ENCODE measurements around the gene GGN. TPM values are rescaled to one million over a fixed set of nuclear protein-coding genes. Genes with fewer than 3 reads are reported as not detected.

Gene GGN
- total and polyA plus RNA-seq, 2 of the 13 experiments (the other 11 are each of a cell fraction or from before 2014, with no cell fraction given): not detected

DNA sequence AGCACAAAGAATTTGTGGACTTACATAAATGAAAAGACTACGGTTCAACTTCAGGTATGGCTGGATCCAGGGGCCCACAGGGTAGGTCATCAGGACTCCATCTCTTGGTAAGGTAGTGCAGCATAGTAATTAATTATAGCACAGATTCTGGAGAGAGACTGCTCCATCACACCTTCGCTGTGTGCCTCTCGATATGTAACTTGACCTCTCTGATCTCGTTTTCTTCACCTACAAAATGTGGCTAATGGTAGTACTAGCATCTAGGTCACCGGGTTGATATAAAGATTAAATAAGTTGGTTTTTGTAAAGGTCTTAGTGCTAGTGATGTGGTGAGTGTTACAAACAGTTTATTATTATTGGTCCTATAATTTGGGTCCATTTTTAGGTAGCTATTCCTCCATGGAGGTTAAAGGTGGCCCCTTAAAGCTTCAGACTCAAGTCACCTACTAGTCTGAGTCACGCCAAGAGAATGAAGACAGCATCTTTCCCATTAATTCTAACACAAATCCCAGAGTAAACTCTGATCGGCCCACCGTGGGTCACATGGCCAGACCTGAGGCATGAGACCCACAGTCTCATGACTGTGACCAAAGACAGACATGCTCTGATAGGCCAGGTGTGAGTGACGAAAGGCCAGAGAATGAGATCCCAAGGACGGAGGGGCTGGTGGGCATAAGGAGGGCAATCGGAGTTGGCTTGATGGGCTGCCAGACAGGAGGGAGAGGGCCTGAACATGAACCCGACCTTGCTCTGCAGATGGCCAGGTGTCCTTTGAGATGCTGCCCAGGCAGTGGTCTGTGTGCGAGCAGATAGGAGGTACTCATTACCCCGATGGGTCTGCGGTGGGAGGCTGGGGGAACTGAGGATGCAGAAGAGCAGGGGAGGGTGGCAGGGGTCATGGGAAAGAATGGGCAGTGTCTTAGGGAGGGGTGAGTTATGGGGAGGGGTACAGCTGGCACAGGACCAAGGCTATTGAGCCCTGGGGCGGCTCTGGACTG lies 31.8 kb downstream of the GGN start:
- POLR2A ChIA-PET: no interaction called here
- no TSS peak for BruUV-seq (replicated peaks)
- H3K4me3 ChIP-seq (replicated peaks in 1 of 3; ENCODE audit: insufficient read depth in 1 of 3, low read depth in 2 of 3, low read length in 3 of 3): no peak overlapping the region
- H3K4me1 ChIP-seq (ENCODE audit: insufficient read depth, low read length): peaks cover 1% of the 10 kb centered on the region; the same call in 1 of the 2 replicates
- H3K36me3 ChIP-seq (replicated peaks in 1 of 2; ENCODE audit: control insufficient read depth in 1 of 2, insufficient read depth in 2 of 2, low read length in 2 of 2): no peaks in the 10 kb centered on the region
- ATAC-seq: no peak
- no peaks in the 10 kb centered on the region for H3K9me3 ChIP-seq (ENCODE audit: low read length)
- no peak overlapping the region for H2AFZ ChIP-seq (ENCODE audit: low read length)
- FAIRE-seq: no peak
- no peak for TF ChIP-seq ZNF674 (CRISPR knock-in tag; IDR thresholded peaks at IDR 0.05; ENCODE audit: low read depth)
- no peak for TF ChIP-seq SPEN (CRISPR knock-in tag; IDR thresholded peaks at IDR 0.05; ENCODE audit: low read depth)
- TF ChIP-seq KDM2A (CRISPR knock-in tag; IDR thresholded peaks at IDR 0.05; ENCODE audit: borderline replicate concordance, low read depth): no peak
- peaks cover 14 to 52% of the 10 kb centered on the region in 2 experiments for H3K27me3 ChIP-seq (ENCODE audit: control insufficient read depth in 1 of 2, insufficient read depth in 2 of 2, low read length in 2 of 2)
- no peak for DNase-seq (ENCODE audit: low spot score)
- no peaks in the 10 kb centered on the region for H4K20me1 ChIP-seq (ENCODE audit: insufficient read depth, low read length)
- no peak overlapping the region for H3K9ac ChIP-seq (ENCODE audit: insufficient read depth, low read depth, low read length)
- in situ Hi-C loops (cut with HindIII; ENCODE audit: extremely low pct_ligation_motif_present, low pct_unique_long_range_greater_than_20kb): no loop called here
- WGBS (ENCODE audit: low lambda C conversion rate): 30% methylated on average over 14 of the region's 16 CpGs
- intact Hi-C loops (cut with micrococcal nuclease; ENCODE audit: unreplicated experiment): no loop called here
- no peak overlapping the region for H3K4me2 ChIP-seq (ENCODE audit: low read depth, low read length)
- CTCF ChIA-PET (ENCODE audit: low intra/inter-chr PET ratio, low total read pairs): no interaction called here
- no peak overlapping the region for H3K27ac ChIP-seq (ENCODE audit: extremely low read length, insufficient read depth, low read length)
- H3K79me2 ChIP-seq (ENCODE audit: insufficient read depth, low read length): no peaks in the 10 kb centered on the region

DNA sequence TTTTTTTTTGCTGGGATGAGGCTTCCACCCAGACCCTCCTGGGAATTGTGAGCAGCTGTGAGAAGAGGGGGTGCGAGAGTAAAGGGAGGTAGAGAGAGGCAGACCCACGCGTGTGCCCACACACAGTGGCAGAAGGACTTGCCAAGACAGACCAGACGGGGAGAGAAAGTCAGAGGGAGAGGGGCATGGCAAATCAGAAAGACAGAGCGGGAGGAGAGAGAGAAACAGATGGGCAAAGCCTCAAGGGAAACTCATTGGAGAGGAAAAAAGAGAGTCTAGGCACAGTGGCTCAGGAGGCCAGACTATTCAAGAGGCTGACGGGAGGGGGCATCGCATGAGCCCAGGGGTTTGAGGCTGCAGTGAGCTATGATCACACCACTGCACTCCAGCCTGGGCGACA lies 35.2 kb downstream of the GGN start:
- no peak for FAIRE-seq
- BruUV-seq (replicated peaks): no TSS peak
- Histone ChIP-seq H3K4me2 (ENCODE audit: low read depth, low read length) (no peak overlapping the region), H3K27me3 (ENCODE audit: control insufficient read depth in 1 of 2, insufficient read depth in 2 of 2, low read length in 2 of 2) (peaks cover 4 to 20% of the 10 kb centered on the region in 2 experiments; a peak in 4 of 5 replicates), H3K4me3 (replicated peaks in 1 of 3; ENCODE audit: insufficient read depth in 1 of 3, low read depth in 2 of 3, low read length in 3 of 3) (no peak overlapping the region), H3K36me3 (replicated peaks in 1 of 2; ENCODE audit: control insufficient read depth in 1 of 2, insufficient read depth in 2 of 2, low read length in 2 of 2) (no peaks in the 10 kb centered on the region), H3K9me3 (ENCODE audit: low read length) (no peaks in the 10 kb centered on the region), H3K79me2 (ENCODE audit: insufficient read depth, low read length) (no peaks in the 10 kb centered on the region), H2AFZ (ENCODE audit: low read length) (no peak overlapping the region), H3K27ac (ENCODE audit: extremely low read length, insufficient read depth, low read length) (no peak overlapping the region), H4K20me1 (ENCODE audit: insufficient read depth, low read length) (no peaks in the 10 kb centered on the region), H3K4me1 (ENCODE audit: insufficient read depth, low read length) (no peaks in the 10 kb centered on the region), H3K9ac (ENCODE audit: insufficient read depth, low read depth, low read length) (no peak overlapping the region)
- ATAC-seq: no peak
- no peak for DNase-seq (ENCODE audit: low spot score)
- intact Hi-C loops (cut with micrococcal nuclease; ENCODE audit: unreplicated experiment): no loop called here
- 49% methylated on average over 8 of the region's 8 CpGs for WGBS (ENCODE audit: low lambda C conversion rate)
- ChIA-PET POLR2A (no interaction called here), CTCF (ENCODE audit: low intra/inter-chr PET ratio, low total read pairs) (no interaction called here)
- in situ Hi-C loops (cut with HindIII; ENCODE audit: extremely low pct_ligation_motif_present, low pct_unique_long_range_greater_than_20kb): no loop called here
- TF ChIP-seq SKI (IDR thresholded peaks at IDR 0.05; ENCODE audit: partially characterized antibody) (no peak), ZNF557 (CRISPR knock-in tag; IDR thresholded peaks at IDR 0.05) (no peak), RARA (CRISPR knock-in tag; IDR thresholded peaks at IDR 0.05) (no peak), CEBPG (CRISPR knock-in tag; IDR thresholded peaks at IDR 0.05) (no peak)
- TF ChIP-seq, protein P1, sequence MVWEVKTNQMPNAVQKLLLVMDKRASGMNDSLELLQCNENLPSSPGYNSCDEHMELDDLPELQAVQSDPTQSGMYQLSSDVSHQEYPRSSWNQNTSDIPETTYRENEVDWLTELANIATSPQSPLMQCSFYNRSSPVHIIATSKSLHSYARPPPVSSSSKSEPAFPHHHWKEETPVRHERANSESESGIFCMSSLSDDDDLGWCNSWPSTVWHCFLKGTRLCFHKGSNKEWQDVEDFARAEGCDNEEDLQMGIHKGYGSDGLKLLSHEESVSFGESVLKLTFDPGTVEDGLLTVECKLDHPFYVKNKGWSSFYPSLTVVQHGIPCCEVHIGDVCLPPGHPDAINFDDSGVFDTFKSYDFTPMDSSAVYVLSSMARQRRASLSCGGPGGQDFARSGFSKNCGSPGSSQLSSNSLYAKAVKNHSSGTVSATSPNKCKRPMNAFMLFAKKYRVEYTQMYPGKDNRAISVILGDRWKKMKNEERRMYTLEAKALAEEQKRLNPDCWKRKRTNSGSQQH (CRISPR knock-in tag; IDR thresholded peaks at IDR 0.05; ENCODE audit: low read depth): no peak
- TF ChIP-seq, protein P2, sequence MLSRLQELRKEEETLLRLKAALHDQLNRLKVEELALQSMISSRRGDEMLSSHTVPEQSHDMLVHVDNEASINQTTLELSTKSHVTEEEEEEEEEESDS (CRISPR knock-in tag; IDR thresholded peaks at IDR 0.05; ENCODE audit: borderline replicate concordance): no peak
- TF ChIP-seq, protein P3, sequence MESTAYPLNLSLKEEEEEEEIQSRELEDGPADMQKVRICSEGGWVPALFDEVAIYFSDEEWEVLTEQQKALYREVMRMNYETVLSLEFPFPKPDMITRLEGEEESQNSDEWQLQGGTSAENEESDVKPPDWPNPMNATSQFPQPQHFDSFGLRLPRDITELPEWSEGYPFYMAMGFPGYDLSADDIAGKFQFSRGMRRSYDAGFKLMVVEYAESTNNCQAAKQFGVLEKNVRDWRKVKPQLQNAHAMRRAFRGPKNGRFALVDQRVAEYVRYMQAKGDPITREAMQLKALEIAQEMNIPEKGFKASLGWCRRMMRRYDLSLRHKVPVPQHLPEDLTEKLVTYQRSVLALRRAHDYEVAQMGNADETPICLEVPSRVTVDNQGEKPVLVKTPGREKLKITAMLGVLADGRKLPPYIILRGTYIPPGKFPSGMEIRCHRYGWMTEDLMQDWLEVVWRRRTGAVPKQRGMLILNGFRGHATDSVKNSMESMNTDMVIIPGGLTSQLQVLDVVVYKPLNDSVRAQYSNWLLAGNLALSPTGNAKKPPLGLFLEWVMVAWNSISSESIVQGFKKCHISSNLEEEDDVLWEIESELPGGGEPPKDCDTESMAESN (CRISPR knock-in tag; conservative IDR thresholded peaks at IDR 0.05): no peak
